GM18511 (cell line): ENCODE measurements around the gene DOLK.
"Not testable (repeated sequence)": the region's sequence is repeated elsewhere in the genome, so short reads cannot be mapped to it uniquely, and the experiment has no call there.

Experiments used
- ATAC-seq: cut with Tn5 transposase; IDR thresholded peaks from one replicate; pipeline ENCODE4 v1.9.1; 2021; ENCODE audit warnings: mild to moderate bottlenecking, moderate library complexity; ENCODE audit not compliant: unreplicated experiment

Gene DOLK

DNA sequence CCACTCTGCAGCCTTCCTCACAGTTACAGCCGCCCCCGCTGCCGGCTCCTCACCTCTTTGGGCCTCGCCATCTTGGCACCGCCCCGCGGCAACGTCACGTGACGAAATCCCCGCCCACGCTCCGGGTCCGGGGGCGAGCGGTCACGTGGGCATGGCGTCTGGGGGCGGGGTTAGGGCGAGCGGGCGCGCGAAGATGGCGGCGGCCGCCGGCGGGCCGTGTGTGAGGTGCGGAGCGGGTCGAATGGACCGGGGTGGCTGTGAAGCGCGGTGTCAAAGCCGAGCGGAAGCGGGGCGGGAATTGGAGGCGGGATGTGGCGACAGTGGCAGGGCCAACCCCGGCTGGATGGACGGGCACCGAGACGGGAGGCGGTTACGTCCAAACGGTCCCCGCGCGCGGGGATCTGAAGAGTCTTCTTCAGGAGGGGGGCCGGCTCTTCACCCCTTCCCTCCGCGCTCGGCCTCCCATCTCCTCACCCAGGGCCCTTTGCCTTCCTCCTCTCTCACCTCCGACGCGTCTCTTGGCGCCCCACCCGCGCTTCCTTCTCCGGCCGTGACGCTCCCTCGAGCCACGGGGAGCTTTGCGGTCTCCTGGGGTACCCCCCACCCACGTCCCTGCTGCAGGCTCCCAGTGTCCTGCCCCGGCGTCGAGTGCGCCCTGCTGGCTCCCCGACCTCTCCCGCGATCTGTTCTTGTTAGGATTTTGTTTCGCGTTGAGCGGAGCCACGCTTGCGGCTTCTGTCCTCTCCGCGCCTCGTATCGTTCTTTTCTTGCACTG lies at the start of gene DOLK, which contains the start of gene NUP188:
Gene DOLK, minus strand, starts transcription at position 77 of the 775 bp plus-strand sequence. CDS start 300 bp downstream, outside the sequence.
Gene NUP188, plus strand, starts transcription at position 173 of the 775 bp plus-strand sequence. Its CDS starts 21 bp downstream, at position 194.
- peak; percentile 80 for ATAC-seq

DNA sequence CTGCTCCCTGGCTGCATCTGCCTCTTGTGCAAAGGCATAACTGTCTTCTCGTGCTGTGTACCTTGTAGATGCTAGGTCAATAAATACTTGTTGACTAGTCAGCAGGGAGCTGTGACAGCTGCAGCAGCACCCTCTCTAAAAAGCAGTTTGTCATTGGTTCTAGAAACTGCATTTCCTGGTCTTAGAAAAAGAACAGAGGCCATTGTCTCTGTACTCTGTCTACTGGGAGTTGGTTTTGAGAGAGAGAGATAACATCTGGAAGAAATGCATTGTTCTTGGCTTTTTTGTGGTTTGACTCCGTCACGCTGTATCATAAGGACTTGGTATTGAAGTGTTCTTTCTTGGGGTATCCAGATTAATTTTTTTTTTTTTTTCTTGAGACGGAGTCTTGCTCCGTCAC lies 48.4 kb upstream of the DOLK start:
- no peak for ATAC-seq

DNA sequence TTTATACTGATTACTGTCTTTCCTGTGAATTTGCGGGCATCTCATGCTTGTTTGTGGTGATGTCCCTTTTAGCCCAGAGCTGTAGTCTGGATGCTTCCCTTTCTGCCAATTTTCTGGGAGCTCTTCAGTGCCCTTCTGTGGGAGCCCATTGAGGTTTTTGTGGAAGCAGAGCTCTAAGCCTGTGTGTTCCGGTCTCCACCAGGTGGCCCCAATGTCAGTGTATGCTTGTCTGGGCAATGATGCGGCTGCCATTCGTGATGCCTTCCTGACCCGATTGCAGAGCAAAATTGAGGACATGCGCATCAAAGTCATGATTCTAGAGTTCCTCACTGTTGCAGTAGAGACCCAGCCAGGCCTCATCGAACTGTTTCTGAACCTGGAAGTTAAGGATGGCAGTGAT lies 45.6 kb upstream of the DOLK start:
- no peak for ATAC-seq

DNA sequence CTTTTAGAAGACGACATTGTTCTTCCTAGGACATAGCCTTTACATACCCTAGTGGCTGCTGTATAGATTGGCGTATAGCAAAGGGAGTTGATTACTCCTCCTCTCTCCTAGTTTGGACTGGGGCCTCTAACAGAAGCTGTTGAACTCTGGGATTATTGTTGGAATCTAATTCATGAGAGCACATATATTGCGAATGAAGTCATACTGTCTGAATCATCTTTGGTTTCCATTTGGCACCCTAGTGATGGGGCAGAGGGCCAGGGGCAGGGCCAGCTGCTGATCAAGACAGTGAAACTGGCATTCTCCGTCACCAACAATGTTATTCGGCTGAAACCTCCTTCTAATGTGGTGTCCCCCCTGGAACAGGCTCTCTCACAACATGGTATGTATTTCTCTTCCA lies 40.4 kb upstream of the DOLK start:
- ATAC-seq, result no peak

DNA sequence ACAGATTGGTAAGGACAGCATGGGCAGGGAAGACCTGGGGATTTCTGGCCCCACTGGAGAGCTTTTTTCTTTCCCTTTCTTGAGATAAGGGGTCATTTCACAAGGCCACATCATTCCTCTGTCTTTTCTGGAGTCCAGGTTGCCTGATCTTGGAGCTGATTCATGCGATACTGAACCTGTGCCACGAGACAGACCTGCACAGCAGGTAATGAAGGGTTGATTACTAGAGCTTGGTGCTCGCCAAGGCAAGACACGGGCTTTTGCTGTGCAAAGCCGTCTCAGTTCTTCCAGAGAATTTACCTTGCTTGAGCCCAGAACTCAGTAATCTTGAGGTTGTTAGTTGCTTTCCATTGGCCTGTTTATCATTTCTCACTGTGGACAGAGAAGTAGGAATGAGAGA lies 39.3 kb upstream of the DOLK start:
- no peak for ATAC-seq

DNA sequence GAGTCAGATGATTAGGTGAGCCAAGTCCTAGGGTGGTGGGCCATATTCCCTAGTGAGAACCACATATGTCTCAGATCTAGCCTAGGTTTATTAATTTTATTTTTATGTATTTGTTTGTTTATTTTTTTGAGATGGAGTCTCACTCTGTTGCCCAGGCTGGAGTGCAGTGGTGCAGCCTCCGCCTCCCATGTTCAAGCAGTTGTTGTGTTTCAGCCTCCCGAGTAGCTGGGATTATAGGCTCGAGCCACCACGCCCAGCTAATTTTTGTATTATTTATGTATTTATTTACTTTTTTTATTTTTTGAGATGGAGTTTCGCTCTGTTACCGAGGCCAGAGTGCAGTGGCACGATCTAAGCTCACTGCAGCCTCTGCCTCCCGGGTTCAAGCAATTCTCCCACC lies 36.1 kb upstream of the DOLK start:
- no peak for ATAC-seq

DNA sequence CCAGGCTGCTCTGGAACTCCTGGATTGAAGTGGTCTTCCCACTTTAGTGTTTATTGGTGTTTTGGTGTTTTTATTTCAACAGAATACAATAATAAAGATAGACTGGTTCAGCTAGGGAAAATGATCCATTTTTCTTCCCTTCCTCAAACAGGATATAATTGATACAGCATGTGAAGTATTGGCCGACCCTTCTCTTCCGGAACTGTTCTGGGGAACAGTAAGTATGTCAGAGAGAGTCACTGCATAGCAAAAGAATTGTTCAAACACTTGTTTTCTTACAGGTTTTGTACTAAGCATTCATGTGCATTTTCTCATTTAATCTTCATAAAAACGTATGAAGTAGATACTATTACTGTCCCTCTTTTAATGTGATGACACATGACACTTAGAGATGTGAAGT lies 31.7 kb upstream of the DOLK start:
- no peak for ATAC-seq

DNA sequence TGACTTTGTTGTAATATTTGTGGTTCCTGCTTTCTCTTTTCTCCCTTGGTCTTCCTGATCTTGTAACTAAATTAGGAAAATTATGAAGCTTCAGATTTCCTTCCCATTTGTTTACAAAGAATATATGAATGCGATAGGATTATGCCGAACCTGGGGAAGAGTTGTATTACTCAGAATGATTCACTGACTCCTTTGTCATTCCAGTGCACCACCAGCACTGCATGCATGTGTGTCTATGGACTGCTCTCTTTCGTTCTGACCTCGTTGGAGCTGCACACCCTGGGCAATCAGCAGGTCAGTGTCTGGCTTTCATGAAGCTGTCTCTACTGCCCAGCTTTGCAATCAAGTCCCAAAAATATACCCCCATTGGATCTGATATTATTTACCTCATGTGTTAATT lies 25.6 kb upstream of the DOLK start:
- ATAC-seq, result no peak

DNA sequence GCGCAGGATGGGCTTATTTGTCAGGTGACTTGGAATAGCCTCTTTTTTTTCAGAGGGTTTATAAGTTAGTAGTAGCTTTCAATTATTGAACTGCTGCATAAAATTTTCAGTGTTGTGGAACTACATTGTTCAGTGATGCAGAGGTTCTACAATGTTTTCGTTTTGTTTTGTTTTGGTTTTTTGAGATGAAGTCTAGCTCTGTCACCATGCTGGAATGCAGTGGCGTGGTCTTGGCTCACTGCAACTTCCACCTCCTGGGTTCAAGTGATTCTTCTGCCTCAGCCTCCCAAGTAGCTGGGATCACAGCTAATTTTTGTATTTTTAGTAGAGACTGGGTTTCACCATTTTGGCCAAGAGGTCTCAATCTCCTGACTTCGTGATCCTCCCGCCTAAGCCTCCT lies 22.1 kb upstream of the DOLK start:
- no peak for ATAC-seq

DNA sequence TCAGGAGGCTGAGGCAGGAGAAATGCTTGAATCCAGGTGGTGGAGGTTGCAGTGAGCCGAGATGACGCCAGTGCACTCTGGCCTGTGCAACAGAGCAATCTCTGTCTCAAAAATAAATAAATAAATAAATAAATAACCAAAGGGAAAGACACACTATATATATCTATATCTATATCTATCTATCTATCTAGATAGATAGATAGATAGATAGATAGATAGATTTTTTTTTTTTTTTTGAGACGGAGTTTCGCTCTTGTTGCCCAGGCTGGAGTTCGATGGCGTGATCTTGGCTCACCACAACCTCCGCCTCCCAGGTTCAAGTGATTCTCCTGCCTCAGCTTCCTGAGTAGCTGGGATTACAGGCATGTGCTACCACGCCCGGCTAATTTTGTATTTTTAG lies 14.0 kb upstream of the DOLK start:
- not testable (repeated sequence) for ATAC-seq

DNA sequence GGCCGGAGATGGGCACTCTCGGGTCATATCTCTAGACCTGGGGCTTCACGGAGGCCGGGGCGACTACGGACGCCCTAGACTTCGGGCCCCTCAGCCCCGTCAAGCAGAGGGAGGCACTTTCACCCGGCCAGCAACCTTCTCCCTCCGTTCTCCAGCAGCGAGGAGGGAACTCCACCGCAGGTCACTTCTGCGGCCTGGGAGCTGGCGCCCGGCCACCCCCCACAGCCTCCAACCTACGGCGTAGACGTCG lies 201 bp downstream of the DOLK start:
- no peak for ATAC-seq

DNA sequence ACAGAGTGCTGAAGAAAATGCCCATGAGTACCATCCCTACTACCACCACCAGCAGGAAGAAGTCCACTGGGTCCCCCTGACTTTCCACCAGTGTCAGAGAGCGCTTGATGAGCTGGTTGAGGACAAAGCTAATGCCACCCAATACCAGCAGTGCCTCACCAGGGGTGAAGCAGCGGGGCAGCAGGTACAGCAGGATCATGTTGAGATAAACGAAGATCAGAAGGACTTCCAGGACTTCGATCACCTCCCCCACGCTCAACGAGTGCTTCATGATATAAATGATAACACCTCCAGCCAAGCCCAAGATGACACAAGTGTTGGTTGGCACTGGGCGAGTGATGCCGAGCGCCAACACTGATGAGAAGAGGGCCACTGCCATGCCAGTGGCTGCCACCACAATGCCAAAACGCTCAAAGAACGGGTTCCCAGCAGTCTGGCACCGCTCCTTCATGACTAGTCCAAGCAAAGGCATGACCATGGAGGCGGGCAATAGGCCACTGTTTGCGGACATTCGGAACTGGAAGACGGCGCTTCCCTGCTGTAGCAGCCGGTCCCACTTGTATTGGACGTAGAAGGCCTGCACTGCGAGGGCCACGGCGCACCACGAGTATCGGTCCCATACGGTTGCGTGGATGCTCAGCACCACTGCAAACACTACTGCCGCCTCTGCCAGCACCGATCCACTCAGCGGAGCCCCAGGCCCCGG lies 679 bp downstream of the DOLK start:
- ATAC-seq, result no peak

DNA sequence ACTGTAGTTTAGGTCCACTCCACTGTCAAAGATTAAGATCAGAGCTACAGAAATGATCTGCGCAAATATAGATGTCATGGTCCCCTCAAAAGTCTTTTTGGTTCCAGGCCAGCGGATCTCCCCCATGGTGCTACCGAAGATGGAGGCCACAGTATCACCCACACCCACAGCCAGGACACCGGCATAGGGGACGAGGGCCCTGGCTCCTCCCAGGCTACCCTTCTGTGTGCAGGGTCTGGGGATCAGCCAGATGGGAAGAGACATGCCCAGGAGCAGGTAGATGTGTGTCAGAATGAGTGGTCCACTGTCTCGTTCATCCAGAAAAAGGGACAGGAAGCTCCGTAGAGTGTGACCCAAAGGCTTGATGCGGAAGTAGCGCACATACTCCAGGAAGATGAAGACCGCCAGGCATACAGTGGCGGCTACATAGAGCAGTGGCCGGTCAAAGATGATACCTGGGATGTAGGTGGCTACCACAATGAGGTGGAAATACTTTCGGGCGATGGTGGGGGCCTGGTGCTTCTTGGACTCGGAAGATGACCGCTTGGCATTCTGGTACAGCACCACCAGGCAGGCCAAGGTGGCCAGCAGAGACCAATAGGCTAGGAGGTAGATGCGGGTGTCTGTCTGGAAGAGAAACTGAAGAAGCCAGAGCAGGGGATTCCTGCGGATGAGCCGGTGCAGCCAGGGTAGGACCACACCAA lies 1.5 kb downstream of the DOLK start:
- ATAC-seq, result no peak

DNA sequence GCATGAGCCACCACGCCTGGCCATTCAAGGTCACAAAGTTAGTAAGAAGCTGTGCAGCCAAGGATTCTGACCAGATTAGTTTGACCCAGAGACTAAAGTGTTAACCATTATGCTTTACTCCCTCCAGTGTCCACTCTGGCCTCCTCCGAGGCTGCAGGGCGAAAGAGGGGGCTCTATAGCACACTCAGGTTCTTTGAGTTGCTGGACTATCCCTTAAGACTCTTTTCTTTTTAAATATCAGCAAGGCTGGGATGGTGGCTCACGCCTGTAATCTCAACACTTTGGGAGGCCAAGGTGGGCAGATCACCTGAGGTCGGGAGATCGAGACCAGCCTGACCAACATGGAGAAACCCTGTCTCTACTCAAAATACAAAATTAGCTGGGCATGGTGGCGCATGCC lies 2.4 kb downstream of the DOLK start:
- ATAC-seq, result not testable (repeated sequence)

DNA sequence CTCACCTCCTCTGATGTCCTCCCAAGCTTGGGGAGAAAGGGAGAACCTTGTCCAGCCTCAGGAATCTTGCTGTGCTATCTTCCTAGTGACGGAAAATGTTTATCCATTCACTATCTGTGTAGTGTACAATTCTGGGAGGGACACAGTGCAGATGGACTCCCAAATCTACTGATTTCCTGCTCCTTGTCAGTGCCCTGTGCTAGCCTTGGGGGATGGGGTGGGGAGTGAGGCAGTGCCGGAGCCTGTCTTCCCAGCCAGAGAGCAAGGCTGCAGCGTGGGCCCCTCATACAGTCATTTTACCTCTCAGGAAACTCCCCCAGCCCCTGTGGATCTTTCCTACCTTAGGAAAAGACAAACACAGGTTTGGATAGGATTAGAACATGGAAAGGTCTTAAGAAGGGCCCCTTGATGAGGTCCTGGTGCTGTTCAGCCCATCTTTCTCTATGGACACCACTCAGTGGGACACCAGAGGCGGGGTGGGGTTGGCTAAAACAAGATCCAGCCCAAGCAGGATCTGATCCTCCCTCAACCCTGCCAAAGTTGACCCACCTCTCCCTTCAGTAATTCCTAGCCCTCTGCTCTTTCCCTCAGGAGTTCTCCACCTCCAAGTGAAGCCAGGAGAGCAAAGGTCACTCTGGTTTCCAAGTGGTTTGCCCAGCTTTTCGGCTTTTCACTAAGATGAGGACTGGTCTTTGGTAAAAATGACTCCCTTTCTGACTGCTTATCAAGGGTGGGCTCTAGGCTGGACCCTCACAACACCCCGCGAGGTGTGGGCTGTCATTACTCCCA lies 3.4 kb downstream of the DOLK start:
- ATAC-seq, result no peak

DNA sequence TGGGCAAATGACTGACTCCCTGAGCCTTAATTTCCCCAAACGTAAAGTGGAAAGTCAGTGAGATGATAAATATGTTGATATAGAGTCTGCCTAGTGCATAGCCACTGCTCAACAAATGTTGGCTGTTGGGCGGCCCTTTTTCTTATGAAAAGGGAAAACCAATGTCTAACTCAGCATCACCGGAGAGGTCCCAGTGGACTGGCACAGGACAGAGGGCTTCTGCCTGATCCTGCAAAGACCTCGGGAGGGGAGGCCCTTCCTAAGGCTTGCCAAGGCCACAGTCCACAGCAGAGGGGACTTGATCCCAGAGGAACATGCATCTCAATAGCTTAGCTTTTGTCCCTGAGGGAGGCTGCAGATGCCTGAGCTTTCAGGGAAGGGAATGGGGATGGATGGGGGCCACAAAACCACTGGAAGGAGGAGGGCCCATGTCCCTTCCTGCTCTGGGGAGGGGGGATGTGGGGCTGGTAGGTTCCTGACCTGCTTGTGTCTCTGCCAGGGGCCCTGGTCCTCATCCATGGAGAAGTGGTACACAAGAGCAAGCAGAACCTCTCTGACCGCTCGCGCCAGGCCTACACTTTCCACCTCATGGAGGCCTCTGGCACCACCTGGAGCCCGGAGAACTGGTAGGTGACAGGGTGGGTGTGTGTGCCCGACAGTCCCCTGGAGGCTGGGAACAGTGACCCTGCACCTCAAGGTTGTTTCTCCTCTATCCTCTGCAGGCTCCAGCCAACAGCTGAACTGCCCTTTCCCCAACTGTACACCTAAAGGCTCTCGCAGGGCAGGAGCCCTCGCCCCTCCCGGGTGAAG lies 6.3 kb downstream of the DOLK start:
- ATAC-seq, result no peak

DNA sequence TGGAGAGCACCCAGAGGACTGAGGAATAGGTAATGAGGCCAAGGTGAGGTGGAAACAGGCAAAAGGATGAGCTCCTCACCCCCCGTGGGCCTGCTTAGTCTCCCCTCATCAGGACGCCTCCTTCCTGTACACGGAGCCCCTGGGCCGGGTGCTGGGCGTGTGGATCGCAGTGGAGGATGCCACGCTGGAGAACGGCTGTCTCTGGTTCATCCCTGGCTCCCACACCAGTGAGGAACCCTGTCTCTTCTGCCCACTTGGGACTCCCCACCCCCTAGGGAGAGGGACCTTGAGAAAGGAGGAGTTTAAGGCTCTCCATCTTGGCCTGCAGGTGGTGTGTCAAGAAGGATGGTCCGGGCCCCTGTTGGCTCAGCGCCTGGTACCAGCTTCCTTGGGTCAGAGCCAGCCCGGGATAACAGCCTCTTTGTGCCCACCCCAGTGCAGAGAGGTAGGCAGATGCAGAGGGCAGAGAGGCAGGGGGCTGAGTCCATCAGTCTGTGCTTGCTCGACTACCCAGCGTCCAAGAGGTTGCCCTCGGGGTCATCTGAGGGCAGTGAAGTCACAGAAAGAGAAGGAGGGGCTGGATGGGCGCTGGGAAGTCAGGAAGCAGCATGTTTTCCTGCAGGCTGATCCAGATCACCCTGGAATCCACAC lies 7.0 kb downstream of the DOLK start:
- ATAC-seq, result no peak

DNA sequence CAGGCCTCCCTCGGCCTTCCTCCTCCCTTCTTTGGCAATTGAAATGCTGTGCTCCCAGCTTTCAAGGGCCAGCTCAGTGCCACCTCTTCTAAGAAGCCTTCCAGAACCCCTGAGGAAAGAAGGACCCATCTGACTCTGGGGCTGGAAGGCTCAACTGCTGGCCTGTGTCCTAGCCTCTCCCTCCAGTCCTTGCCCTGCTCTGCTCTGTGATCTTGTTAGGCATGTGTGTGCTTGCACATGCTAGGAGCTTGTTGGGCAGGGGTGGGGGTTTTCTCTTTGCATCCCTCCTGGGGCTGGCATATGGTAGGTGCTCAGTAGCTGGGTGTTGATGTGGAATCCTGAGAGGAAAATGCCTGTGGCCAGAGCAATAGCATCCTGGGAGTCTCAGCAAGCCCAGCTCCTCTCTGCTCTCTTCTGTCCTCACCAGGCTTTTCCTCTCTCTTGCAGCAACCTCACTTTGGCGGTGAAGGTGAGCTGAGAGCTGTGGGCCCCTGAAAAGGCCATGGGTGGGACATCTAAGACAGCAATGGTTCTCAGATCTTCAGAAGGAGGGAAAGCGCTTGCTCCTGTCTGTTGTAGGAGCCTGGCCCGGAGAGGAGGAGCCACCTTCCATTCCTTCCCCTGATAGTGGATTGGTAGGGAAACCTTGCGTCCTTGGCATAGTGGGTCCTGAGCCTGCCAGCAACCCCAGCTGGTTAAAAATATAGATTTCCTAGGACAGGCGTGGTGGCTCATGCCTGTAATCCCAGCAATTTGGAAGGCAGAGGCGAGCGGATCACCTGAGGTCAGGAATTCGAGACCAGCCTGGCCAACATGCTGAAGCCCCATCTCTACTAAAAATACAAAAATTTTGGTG lies 9.9 kb downstream of the DOLK start:
- no peak for ATAC-seq
